Esophagus muscularis mucosa (tissue), 3 donors: Measurements from ENCODE around the gene BOC.

ENCODE experiments used
- CTCF ChIP-seq, 3 experiments: fragments of 200-600 bp in 2 of 3; fragments of 450-650 bp in 1 of 3; sonication (generic) in 2 of 3; IDR thresholded peaks; one replicate each; pipeline ENCODE4 v1.5.1; 2017 to 2019; ENCODE audit warnings: antibody characterized with exemption in 3 of 3, mild to moderate bottlenecking in 2 of 3, moderate library complexity in 1 of 3
- POLR2A ChIP-seq: fragments of 450-650 bp; IDR thresholded peaks from one replicate; pipeline ENCODE4 v1.6.1; 2017; ENCODE audit warnings: antibody characterized with exemption, moderate library complexity, mild to moderate bottlenecking, low read depth

DNA sequence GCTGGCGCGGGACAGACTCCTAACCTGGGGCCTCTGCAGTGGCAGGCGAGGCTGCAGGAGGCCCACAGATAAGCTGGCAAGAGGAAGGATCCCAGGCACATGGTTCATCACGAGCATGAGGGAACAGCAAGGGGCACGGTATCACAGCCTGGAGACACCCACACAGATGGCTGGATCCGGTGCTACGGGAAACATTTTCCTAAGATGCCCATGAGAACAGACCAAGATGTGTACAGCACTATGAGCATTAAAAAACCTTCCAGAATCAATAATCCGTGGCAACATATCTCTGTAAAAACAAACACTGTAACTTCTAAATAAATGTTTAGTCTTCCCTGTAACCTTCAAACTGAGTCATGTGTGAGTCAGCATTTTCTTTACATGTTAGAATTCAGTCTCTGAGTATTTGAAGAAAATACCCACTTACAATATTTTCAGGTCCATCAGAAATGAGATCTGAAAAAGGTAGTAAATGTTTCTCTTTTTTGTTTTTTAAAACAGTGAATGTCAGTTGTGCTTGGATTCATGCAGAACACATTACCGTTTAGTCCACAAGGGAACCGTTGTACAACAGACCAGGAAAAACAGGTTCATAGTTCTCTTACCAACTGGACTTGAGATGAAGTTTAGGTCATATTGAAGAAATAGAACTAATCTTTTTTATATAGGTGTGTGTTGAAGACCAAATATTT lies 75.9 kb downstream of the BOC start:
- TF ChIP-seq CTCF (IDR thresholded peaks at IDR 0.05), result no peak
- TF ChIP-seq POLR2A, result no peak
